Breast epithelium (tissue), 4 donors: ENCODE data around the gene VAPA. TPM values are rescaled to one million over a fixed set of nuclear protein-coding genes. Genes with fewer than 3 reads are reported as not detected.

ENCODE experiments used
- DNase-seq, 2 donors: peaks; one replicate each; pipeline ENCODE4 v3.0.0-alpha.2; 2019; ENCODE audit warnings: low spot score in 2 of 2
- H3K27ac ChIP-seq, 2 donors: fragments of 200-600 bp; sonication (generic) in 1 of 2; one replicate each; pipeline ENCODE4 v1.5.1; 2016 to 2019; ENCODE audit warnings: mild to moderate bottlenecking in 1 of 2
- H3K27me3 ChIP-seq, 2 donors: fragments of 200-600 bp; sonication (generic) in 1 of 2; one replicate each; pipeline versions ENCODE4 v1.5.1 to v1.6.0; 2017 to 2019; ENCODE audit warnings: control low read depth in 1 of 2, mild to moderate bottlenecking in 1 of 2
- H3K36me3 ChIP-seq: fragments of 200-600 bp; one replicate; pipeline ENCODE4 v1.5.1; 2019
- H3K4me1 ChIP-seq, 2 donors: fragments of 200-600 bp; sonication (generic); one replicate each; pipeline ENCODE4 v1.5.1; 2016 to 2019; ENCODE audit warnings: control low read depth in 1 of 2
- H3K4me3 ChIP-seq, 3 donors: fragments of 200-600 bp; sonication (generic); 1 replicate in 2 of 3; 2 replicates in 1 of 3; pipeline ENCODE4 v1.5.1; 2016 to 2019; ENCODE audit warnings: mild to moderate bottlenecking in 3 of 3, moderate library complexity in 2 of 3
- H3K9me3 ChIP-seq, 2 donors: fragments of 200-600 bp; sonication (generic) in 1 of 2; one replicate each; pipeline ENCODE4 v1.5.1; 2016 to 2019; ENCODE audit warnings: control low read depth in 1 of 2
- POLR2A ChIP-seq: fragments of 450-650 bp; IDR thresholded peaks from one replicate; pipeline ENCODE4 v1.6.1; 2016; ENCODE audit warnings: antibody characterized with exemption, mild to moderate bottlenecking, moderate library complexity
- POLR2AphosphoS5 ChIP-seq, 3 donors: sonication (generic); formaldehyde crosslinking; IDR thresholded peaks; one replicate each; pipeline ENCODE4 v1.6.1; 2017; ENCODE audit warnings: antibody characterized with exemption in 3 of 3
- intact Hi-C: fragments of 100-400 bp; cut with DNase I; formaldehyde crosslinking; loops from one replicate; pipeline ENCODE4 v1.15.1; 2023; ENCODE audit warnings: low total_unique reads
- total RNA-seq, 3 donors: library from RNA; depleted of rRNA; stranded (reverse); fragments of >200 nt; gene quantifications; one replicate each; pipeline ENCODE4 v1.1.0, GENCODE V29; 2016
- TF ChIP-seq, protein P1 (sequence below), 3 donors: fragments of 450-650 bp; IDR thresholded peaks; one replicate each; pipeline ENCODE4 v1.5.1; 2016 to 2017; ENCODE audit warnings: antibody characterized with exemption in 3 of 3, mild to moderate bottlenecking in 3 of 3, moderate library complexity in 3 of 3

VAPA gene
- total RNA-seq, 3 donors from 2014 or later: 235 to 263 (median 260) TPM

DNA sequence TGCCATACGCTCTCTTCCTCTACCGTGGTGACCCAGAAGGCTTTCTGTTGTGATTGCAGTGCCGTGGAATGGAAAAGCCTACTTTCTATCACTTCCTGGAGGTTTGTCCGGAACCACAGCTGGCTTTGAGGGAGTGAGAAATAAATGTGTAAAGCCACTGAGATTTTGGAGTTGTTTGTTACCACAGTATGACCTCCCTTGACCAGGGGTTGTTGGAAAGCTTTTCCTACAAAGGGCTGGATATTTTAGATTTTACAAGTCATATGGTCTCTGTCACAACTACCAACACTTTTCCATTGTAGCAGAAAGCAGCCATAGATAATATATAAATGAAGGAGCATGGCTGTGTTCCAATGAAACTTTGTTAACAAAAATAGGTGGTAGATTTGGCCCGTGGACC, 70.3 kb downstream of the VAPA start:
- DNase-seq: no peak
- no peak overlapping the region for H3K4me3 ChIP-seq
- H3K4me1 ChIP-seq: no peaks in the 10 kb centered on the region
- peak overlapping the region in 1 of 2 donors; percentile 14 for H3K27ac ChIP-seq
- no peak for TF ChIP-seq POLR2A
- TF ChIP-seq POLR2AphosphoS5 (IDR thresholded peaks at IDR 0.05): no peak
- TF ChIP-seq, protein P1, sequence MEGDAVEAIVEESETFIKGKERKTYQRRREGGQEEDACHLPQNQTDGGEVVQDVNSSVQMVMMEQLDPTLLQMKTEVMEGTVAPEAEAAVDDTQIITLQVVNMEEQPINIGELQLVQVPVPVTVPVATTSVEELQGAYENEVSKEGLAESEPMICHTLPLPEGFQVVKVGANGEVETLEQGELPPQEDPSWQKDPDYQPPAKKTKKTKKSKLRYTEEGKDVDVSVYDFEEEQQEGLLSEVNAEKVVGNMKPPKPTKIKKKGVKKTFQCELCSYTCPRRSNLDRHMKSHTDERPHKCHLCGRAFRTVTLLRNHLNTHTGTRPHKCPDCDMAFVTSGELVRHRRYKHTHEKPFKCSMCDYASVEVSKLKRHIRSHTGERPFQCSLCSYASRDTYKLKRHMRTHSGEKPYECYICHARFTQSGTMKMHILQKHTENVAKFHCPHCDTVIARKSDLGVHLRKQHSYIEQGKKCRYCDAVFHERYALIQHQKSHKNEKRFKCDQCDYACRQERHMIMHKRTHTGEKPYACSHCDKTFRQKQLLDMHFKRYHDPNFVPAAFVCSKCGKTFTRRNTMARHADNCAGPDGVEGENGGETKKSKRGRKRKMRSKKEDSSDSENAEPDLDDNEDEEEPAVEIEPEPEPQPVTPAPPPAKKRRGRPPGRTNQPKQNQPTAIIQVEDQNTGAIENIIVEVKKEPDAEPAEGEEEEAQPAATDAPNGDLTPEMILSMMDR (IDR thresholded peaks at IDR 0.05): no peak
- intact Hi-C loops: no loop called here
- H3K27me3 ChIP-seq: no peaks in the 10 kb centered on the region
- H3K9me3 ChIP-seq: no peaks in the 10 kb centered on the region
- H3K36me3 ChIP-seq: no peaks in the 10 kb centered on the region

DNA sequence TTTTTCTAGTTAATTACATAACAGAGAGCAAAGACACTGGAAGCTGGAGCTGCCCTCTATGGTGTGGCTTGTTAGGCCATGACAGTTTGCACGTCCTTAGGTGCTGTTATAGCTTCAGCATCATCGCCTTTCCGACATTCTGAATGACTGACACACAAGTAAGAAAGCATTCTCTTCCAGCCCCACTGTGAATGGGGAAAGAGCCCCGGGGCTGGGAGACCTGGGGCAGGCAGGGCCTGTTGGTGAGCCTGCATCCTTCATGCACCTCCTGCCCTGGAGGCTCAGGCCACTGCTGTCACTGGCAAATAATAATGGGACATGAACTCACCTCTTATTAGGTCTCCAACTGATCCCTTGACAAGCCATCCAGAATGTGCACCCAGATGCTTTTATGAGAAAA, 71.8 kb downstream of the VAPA start:
- Histone ChIP-seq H3K27me3 (no peaks in the 10 kb centered on the region), H3K36me3 (no peaks in the 10 kb centered on the region), H3K4me3 (no peak overlapping the region), H3K4me1 (no peaks in the 10 kb centered on the region), H3K9me3 (no peaks in the 10 kb centered on the region), H3K27ac (no peak overlapping the region)
- intact Hi-C loops: no loop called here
- TF ChIP-seq, protein P1 (IDR thresholded peaks at IDR 0.05): no peak
- TF ChIP-seq POLR2A (no peak), POLR2AphosphoS5 (IDR thresholded peaks at IDR 0.05) (no peak)
- DNase-seq: no peak

DNA sequence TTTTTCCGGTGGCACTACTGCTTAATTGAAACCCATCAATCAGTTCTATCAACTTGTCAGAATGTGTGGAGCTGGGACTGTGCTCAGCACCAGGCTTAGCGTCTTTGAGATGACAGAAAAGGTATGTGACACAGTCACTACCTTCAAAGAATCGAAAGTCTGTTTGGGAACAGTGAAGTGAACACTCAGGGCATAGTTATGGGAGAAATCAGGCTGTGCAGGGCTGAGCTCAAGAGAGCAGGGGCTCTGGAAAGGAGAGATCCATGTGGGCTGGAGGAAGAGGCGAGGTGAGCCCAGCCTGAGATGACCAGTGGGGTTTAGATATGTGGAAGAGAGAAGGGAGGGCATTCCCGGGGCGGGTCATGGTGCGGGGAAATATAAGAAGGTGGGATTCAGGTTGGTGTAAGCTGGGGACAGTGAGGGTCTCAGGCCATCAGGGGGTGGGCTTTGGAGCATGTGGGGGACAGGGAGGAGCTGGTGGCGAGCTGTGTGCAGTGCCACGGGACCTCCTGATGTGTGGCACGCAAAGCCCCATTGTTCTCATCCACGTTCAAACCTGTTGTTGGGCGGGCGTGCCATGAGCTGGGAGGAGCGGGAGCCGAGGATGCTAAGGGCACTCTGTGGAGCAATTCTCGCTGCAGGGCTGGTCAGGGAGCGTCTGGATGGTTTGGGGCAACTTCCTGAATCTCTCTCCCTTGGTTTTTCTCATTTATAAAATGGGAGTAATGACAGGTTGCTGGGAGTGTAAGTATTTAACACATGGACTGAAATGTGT, 72.5 kb downstream of the VAPA start:
- DNase-seq: no peak
- Histone ChIP-seq H3K4me1 (no peaks in the 10 kb centered on the region), H3K9me3 (no peaks in the 10 kb centered on the region), H3K36me3 (no peaks in the 10 kb centered on the region), H3K27ac (no peak overlapping the region), H3K4me3 (no peak overlapping the region), H3K27me3 (no peaks in the 10 kb centered on the region)
- intact Hi-C loops: no loop called here
- TF ChIP-seq, protein P1 (IDR thresholded peaks at IDR 0.05): no peak
- TF ChIP-seq POLR2A (no peak), POLR2AphosphoS5 (IDR thresholded peaks at IDR 0.05) (no peak)

DNA sequence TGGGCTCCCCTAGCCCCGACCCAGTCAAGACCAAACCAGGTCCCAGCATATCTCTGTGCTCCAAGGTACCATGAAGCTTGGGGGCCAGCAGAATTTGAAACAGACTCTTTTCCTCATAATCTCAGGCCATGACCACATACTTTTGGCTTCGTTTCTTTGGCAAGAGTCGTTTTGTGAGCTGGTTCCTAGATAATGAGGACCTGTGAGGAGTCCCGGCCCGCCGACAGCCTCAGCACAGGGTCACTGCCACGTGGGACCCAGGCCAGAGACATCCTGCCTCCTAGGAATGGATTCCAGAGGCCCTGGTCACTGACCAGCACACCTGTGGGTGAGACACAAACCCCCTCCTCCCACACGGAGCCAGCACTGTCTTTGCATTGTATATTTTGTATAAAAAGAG, 73.5 kb downstream of the VAPA start:
- TF ChIP-seq, protein P1 (IDR thresholded peaks at IDR 0.05): no peak
- no peak for TF ChIP-seq POLR2AphosphoS5 (IDR thresholded peaks at IDR 0.05)
- no peak for TF ChIP-seq POLR2A
- Histone ChIP-seq H3K27me3 (no peaks in the 10 kb centered on the region), H3K27ac (peak overlapping the region; percentile 79 to 83), H3K4me1 (no peaks in the 10 kb centered on the region), H3K36me3 (no peaks in the 10 kb centered on the region), H3K9me3 (no peaks in the 10 kb centered on the region), H3K4me3 (no peak overlapping the region)
- intact Hi-C loops: no loop called here
- DNase-seq: no peak

DNA sequence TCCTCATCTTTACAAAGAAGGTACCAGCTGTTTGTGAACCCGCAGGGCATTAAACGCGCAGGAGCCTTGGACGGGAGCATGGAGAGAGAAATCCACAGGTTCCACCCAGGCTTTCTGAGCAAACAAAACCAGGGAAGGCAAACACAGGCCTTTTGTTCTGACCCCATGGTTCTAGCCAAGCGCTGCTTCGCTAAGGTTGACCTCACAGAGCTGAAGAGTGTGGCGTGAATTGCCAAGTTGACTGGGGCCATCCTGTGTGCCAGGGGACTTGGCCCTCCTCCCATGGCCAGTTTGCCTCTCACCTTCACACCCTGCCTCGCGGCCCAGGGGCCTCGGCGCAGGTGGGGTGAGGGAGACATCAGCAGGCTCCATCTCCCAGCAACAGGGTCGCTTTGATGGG, 74.1 kb downstream of the VAPA start:
- TF ChIP-seq POLR2AphosphoS5 (IDR thresholded peaks at IDR 0.05): no peak
- TF ChIP-seq POLR2A: no peak
- TF ChIP-seq, protein P1 (IDR thresholded peaks at IDR 0.05): no peak
- H3K27ac ChIP-seq: peak overlapping the region; percentile 79 to 83
- DNase-seq: peak; percentile 73 to 74

More for the DNA sequence above, 74.1 kb downstream of the VAPA start:
- H3K27me3 ChIP-seq: no peaks in the 10 kb centered on the region
- intact Hi-C loops: no loop called here
- H3K36me3 ChIP-seq: no peaks in the 10 kb centered on the region
- no peaks in the 10 kb centered on the region for H3K4me1 ChIP-seq
- H3K9me3 ChIP-seq: no peaks in the 10 kb centered on the region
- no peak overlapping the region for H3K4me3 ChIP-seq
